Measurements from ENCODE around the gene RNF220.

RNF220 gene

GRCh38 chr1:44485229-44485933, 80.3 kb downstream of the RNF220 start (continued):
- TF ChIP-seq ZNF280D (tag by site-specific recombination; IDR thresholded peaks at IDR 0.05), result no peak
- TF ChIP-seq SP7 (tag by site-specific recombination; IDR thresholded peaks at IDR 0.05), result peak; percentile 100
- no peak; the same call in 1 of the 2 replicates for TF ChIP-seq ZNF629 (tag by site-specific recombination; IDR thresholded peaks at IDR 0.05)
- TF ChIP-seq ZFP3 (tag by site-specific recombination; IDR thresholded peaks at IDR 0.05; ENCODE audit: low read depth), result no peak
- TF ChIP-seq GLI4 (tag by site-specific recombination; IDR thresholded peaks at IDR 0.05), result no peak
- TF ChIP-seq, protein P1, sequence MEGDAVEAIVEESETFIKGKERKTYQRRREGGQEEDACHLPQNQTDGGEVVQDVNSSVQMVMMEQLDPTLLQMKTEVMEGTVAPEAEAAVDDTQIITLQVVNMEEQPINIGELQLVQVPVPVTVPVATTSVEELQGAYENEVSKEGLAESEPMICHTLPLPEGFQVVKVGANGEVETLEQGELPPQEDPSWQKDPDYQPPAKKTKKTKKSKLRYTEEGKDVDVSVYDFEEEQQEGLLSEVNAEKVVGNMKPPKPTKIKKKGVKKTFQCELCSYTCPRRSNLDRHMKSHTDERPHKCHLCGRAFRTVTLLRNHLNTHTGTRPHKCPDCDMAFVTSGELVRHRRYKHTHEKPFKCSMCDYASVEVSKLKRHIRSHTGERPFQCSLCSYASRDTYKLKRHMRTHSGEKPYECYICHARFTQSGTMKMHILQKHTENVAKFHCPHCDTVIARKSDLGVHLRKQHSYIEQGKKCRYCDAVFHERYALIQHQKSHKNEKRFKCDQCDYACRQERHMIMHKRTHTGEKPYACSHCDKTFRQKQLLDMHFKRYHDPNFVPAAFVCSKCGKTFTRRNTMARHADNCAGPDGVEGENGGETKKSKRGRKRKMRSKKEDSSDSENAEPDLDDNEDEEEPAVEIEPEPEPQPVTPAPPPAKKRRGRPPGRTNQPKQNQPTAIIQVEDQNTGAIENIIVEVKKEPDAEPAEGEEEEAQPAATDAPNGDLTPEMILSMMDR (tag by site-specific recombination; IDR thresholded peaks at IDR 0.05), result no peak
- TF ChIP-seq ZNF664 (tag by site-specific recombination; IDR thresholded peaks at IDR 0.05), result peak; percentile 83; the same call in 1 of the 2 replicates
- TF ChIP-seq KLF16 (tag by site-specific recombination; IDR thresholded peaks at IDR 0.05), result 0 out of 2 replicates have a peak, but pooled peaks have one; percentile 34
- peak; percentile 68 for TF ChIP-seq FEZF1 (tag by site-specific recombination; IDR thresholded peaks at IDR 0.05)
- TF ChIP-seq ZNF19 (tag by site-specific recombination; IDR thresholded peaks at IDR 0.05; ENCODE audit: low read depth), result no peak
- TF ChIP-seq, protein P2, sequence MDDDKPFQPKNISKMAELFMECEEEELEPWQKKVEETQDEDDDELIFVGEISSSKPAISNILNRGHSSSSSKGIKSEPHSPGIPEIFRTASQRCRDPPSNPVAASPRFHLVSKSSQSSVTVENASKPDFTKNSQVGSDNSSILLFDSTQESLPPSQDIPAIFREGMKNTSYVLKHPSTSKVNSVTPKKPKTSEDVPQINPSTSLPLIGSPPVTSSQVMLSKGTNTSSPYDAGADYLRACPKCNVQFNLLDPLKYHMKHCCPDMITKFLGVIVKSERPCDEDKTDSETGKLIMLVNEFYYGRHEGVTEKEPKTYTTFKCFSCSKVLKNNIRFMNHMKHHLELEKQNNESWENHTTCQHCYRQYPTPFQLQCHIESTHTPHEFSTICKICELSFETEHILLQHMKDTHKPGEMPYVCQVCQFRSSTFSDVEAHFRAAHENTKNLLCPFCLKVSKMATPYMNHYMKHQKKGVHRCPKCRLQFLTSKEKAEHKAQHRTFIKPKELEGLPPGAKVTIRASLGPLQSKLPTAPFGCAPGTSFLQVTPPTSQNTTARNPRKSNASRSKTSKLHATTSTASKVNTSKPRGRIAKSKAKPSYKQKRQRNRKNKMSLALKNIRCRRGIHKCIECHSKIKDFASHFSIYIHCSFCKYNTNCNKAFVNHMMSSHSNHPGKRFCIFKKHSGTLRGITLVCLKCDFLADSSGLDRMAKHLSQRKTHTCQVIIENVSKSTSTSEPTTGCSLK (tag by site-specific recombination; IDR thresholded peaks at IDR 0.05), result no peak
- TF ChIP-seq ZNF133 (tag by site-specific recombination; IDR thresholded peaks at IDR 0.05), result no peak
- TF ChIP-seq ZNF830 (tag by site-specific recombination; IDR thresholded peaks at IDR 0.05; ENCODE audit: low read depth), result no peak
- TF ChIP-seq ZNF2 (tag by site-specific recombination; IDR thresholded peaks at IDR 0.05), result no peak
- no peak for TF ChIP-seq ZBTB20 (tag by site-specific recombination; IDR thresholded peaks at IDR 0.05)
- TF ChIP-seq ZNF555 (tag by site-specific recombination; conservative IDR thresholded peaks at IDR 0.05), result no peak
- TF ChIP-seq, protein P3, sequence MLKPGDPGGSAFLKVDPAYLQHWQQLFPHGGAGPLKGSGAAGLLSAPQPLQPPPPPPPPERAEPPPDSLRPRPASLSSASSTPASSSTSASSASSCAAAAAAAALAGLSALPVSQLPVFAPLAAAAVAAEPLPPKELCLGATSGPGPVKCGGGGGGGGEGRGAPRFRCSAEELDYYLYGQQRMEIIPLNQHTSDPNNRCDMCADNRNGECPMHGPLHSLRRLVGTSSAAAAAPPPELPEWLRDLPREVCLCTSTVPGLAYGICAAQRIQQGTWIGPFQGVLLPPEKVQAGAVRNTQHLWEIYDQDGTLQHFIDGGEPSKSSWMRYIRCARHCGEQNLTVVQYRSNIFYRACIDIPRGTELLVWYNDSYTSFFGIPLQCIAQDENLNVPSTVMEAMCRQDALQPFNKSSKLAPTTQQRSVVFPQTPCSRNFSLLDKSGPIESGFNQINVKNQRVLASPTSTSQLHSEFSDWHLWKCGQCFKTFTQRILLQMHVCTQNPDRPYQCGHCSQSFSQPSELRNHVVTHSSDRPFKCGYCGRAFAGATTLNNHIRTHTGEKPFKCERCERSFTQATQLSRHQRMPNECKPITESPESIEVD (tag by site-specific recombination; IDR thresholded peaks at IDR 0.05), result peak; percentile 76
- TF ChIP-seq ZIC2 (tag by site-specific recombination; IDR thresholded peaks at IDR 0.05), result no peak
- TF ChIP-seq ZNF140 (tag by site-specific recombination; IDR thresholded peaks at IDR 0.05), result no peak
- TF ChIP-seq HOXD13 (CRISPR knock-in tag; IDR thresholded peaks at IDR 0.05; ENCODE audit: borderline replicate concordance), result no peak
- TF ChIP-seq, protein P4, sequence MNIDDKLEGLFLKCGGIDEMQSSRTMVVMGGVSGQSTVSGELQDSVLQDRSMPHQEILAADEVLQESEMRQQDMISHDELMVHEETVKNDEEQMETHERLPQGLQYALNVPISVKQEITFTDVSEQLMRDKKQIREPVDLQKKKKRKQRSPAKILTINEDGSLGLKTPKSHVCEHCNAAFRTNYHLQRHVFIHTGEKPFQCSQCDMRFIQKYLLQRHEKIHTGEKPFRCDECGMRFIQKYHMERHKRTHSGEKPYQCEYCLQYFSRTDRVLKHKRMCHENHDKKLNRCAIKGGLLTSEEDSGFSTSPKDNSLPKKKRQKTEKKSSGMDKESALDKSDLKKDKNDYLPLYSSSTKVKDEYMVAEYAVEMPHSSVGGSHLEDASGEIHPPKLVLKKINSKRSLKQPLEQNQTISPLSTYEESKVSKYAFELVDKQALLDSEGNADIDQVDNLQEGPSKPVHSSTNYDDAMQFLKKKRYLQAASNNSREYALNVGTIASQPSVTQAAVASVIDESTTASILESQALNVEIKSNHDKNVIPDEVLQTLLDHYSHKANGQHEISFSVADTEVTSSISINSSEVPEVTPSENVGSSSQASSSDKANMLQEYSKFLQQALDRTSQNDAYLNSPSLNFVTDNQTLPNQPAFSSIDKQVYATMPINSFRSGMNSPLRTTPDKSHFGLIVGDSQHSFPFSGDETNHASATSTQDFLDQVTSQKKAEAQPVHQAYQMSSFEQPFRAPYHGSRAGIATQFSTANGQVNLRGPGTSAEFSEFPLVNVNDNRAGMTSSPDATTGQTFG (tag by site-specific recombination; IDR thresholded peaks at IDR 0.05; ENCODE audit: borderline replicate concordance), result no peak
- TF ChIP-seq, protein P5, sequence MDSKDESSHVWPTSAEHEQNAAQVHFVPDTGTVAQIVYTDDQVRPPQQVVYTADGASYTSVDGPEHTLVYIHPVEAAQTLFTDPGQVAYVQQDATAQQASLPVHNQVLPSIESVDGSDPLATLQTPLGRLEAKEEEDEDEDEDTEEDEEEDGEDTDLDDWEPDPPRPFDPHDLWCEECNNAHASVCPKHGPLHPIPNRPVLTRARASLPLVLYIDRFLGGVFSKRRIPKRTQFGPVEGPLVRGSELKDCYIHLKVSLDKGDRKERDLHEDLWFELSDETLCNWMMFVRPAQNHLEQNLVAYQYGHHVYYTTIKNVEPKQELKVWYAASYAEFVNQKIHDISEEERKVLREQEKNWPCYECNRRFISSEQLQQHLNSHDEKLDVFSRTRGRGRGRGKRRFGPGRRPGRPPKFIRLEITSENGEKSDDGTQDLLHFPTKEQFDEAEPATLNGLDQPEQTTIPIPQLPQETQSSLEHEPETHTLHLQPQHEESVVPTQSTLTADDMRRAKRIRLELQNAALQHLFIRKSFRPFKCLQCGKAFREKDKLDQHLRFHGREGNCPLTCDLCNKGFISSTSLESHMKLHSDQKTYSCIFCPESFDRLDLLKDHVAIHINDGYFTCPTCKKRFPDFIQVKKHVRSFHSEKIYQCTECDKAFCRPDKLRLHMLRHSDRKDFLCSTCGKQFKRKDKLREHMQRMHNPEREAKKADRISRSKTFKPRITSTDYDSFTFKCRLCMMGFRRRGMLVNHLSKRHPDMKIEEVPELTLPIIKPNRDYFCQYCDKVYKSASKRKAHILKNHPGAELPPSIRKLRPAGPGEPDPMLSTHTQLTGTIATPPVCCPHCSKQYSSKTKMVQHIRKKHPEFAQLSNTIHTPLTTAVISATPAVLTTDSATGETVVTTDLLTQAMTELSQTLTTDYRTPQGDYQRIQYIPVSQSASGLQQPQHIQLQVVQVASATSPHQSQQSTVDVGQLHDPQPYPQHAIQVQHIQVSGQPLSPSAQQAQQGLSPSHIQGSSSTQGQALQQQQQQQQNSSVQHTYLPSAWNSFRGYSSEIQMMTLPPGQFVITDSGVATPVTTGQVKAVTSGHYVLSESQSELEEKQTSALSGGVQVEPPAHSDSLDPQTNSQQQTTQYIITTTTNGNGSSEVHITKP (tag by site-specific recombination; IDR thresholded peaks at IDR 0.05), result no peak
- TF ChIP-seq, protein P6, sequence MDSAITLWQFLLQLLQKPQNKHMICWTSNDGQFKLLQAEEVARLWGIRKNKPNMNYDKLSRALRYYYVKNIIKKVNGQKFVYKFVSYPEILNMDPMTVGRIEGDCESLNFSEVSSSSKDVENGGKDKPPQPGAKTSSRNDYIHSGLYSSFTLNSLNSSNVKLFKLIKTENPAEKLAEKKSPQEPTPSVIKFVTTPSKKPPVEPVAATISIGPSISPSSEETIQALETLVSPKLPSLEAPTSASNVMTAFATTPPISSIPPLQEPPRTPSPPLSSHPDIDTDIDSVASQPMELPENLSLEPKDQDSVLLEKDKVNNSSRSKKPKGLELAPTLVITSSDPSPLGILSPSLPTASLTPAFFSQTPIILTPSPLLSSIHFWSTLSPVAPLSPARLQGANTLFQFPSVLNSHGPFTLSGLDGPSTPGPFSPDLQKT (IDR thresholded peaks at IDR 0.05; ENCODE audit: borderline replicate concordance, low read depth, low read length), result no peak
